GM21526 (cell line): ENCODE data around the gene COL6A3.
A peak's percentile ranks its signal among the peaks of the same experiment; 100 is the strongest.

ENCODE experiments used
- ATAC-seq: cut with Tn5 transposase; IDR thresholded peaks from one replicate; pipeline ENCODE4 v1.9.1; 2021; ENCODE audit warnings: moderate library complexity; ENCODE audit not compliant: unreplicated experiment, low FRiP score

Gene COL6A3

DNA sequence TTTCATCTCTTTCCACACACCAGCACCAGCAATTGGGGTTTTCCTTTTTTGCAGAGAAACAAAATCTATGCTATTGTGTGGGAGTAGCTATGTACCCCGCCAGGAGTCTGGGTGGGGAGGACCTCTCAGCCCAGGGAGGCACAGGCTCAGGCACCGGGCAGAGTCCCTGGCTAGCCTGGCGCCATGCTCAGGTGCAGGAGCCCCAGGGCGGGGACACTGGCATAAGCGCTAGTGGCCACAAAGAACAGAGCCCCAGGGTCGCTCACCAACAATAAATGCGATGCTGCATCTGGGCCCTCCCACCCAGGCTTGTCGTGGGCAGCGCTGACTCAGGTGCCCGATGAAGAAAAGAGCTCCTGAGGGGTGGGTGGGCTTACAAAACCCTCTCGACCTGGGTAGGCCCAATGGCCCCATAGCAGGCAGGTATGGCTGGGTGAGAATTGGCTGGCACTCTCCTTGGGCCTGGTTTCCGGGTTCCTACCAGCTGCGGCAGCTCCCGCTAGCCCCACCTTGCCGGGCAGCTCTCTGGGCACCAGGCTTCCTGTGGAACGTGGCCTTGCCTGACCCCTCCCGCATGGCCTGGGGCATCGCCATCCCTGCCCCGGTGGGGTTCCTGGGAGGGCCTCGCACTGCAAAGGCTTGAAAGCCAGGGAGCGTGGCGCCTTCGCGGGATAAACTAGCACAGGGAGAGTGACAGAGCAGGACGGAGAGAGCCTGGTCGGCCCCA is 31.8 kb upstream of the COL6A3 start:
- no peak for ATAC-seq

DNA sequence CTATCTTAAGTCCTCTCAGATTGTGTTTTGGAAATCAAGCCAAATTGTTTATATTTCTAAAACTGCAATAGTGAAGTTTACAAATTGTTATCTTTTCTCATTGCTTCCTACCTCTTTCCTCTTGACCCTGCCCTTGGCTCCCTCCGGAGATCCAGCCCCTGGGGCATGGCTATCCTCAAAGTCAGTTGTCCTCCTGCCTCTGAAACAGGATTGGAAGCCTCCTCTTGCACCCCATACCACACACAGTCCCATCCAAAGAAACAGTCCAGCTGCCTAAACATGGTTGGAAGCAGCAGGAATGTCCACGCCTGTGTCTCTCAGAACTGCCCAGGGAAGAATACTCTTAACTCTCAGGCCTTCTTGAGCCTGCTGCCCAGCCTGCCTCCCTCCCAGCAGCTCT is 30.1 kb upstream of the COL6A3 start:
- no peak for ATAC-seq

DNA sequence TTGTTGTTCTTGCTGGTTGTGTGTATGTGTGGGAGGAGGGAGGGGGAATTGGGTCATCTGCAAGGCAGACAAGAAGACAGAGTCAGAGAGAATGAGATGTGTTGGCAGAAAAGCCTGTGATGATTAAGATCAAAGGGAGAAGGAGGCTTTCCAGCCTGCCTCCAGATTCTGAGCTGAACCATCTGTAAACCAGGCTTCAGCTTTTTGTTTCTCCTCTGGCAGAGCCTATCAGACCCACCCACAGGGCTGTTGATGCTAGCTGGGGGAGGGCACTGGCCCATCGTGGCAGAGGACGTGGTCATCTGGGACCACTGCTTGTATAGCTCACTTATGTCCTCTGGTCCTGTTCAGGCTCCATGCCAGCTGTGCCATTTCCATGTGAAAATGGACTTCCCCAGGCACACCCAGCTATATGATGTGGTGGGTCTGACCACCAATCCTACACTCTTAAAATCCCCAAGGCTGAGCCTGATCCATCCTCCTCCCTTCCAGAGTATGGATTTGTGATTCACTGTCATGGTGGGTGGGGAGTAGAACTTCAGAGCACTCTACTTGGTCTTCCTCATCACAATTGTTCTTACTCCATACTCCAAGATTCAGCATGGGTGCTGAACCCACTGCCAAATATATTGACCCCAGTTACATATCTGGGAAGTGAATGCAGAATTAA is 27.8 kb upstream of the COL6A3 start:
- no peak for ATAC-seq

DNA sequence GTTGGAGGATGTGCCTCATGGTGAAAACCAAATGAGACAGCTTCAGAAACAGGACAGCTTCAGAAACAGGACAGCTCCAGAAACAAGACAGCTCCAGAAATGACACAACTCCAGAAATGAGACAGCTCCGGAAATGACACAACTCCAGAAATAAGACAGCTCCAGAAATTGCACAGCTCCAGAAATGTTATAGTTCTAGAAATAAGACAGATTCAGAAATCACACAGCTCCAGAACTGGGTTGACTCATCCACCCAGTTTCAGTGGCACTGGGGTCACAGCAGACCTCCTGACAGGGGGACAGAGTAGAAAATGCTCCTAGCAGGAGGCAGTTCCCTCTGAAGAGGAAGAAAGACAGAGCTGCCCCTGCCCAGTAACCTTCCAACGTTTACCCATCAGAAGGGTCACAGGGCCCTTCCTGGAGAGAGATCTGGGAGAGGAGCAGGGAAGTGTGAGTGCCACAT is 26.9 kb upstream of the COL6A3 start:
- no peak for ATAC-seq

DNA sequence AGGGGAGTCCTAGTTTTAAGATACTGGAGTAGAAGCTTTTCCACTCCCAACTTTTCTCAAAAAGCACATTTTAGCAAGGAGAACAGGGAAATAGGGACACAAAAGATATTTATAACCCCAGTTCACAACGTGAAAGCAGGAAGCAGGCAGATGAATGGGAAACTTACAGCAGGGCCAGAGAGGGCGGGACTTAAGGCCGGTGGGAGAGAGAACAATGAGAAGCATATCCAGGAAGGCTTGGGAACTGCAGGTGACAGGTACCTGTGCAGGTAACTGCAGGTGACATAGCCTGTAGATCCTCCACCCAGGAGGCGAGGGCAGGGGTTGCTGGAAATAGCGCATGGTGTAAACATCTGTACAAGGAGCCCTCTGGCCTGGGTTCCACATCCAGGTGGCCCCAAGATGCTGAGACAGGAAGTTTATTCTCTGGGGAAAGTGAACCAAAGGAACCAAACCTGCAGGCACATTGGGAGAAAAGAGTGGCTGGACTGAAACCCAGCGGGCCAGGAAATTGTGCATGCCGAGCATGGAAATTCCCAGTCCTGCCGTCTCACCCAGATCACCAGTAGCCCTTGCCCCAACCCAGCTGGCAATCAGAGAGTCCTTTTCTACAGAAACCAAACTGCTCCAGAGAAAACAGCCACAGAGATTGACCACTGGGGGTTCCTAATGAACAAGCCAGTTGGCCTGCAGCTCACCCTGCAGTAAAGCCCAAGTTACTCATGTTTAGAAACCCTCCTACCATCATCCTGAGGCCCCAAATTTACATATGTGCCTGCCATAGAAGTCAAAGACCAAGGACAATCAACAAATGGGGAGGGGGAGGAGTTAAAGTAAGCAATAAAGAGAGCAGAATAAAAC is 24.3 kb upstream of the COL6A3 start:
- no peak for ATAC-seq

DNA sequence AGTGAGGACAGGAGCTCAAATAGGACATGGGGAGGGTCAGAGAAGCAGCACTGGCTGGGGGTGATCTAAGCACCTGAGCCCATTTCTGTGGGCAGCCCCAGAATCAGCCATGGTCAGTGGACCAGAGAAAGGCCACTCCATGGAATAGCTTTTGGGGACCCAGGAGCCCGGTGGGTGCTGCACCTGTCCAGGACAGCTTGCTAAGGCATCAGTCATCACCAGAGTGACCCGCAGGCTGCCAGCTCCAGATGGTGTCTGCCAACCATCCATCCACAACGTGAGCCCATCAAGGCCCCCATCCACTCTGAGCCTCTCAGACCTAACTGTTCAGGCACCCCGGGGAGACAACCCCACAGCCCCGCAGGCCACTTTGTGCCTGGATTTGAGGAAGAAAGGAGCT is 23.6 kb upstream of the COL6A3 start:
- ATAC-seq = no peak

DNA sequence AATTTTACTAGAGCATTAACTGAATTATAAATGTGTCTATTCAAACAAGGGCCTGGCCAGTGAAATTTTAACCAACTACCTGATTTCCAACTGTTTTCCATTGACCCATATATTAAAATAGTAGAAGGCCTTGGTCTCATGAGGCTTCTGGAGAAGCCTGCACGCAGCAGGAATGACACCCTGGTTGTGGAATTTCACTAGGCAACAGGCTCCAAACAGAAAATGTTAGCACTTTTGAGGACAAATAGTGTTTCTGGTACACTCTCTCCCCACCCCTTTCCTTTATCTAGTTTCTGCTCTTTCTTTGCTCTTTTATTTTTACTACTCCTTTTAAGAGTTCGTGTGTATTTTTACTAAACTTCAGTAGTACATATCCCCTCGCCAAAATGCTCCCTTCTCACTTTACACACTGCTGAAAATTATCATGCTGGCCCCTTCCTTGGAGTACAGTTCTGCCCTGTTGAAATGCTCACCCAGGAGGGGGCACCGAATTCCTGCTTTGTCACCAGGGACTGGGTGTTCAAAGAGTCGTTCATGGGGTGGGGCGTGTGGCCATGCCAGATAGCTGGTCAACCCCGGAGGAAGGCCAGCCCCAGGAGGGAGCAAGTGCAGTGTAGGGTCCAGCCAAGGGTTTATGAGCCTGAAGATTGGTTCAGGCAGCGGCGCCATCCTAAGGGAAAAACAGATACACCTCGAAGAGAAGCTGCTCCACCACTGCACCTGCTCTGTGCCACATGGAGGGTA is 22.1 kb upstream of the COL6A3 start:
- ATAC-seq = no peak

DNA sequence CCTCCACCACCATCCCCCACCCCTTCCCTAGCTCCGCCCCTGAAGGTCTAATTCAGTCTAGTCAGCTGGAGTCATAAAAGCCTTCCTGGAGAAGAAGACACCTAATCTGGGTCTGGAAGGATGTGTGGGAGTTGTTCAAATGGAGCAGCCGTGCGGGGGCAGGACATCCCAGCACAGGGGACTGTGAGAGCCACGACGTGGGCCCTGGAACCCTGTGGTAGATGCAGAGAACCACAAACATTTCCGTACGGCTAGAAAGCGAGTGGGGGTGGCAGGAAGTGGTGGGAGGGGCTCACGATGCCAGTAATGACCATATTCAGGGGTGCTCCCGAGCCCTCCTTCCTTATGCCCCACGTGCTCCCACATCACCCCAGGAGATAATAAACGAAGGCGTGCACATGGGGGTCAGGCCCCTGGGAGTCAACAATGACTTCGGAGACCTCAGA is 20.9 kb upstream of the COL6A3 start:
- no peak for ATAC-seq

DNA sequence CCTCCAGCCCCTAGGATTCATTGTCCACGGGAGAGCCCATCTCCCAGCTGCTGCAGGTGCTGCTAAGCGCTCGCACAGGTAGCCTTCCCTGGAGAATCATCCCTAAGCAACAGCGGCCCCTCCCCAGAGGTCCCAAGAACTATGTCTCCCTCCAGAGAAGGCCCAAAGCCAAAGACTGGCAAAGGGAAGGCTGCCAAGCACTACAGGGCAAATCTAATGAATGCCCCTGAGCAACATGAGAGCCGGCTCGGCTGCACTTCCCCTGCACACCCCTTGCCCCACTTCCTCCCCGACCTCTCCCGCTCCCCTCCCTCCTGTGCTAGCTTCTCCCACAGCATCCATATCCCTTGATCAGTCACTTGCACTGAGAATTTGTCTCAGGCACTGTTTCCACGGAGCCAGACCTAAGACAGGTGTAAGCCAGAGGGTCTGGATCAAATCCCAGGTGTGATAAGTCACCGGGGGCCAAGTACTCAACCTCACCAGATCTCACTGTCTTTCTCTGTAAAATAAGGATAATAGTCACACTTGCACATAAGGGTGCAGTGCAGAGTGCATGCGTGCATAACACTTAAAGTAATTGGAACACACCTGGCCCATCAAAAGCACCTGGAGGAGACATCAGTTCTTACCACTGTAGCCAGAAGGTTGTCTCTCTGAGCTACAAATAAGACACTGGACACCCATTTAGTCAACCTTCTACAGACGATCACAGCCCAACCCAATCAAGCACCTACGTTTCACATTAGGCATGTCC is 20.1 kb upstream of the COL6A3 start:
- no peak for ATAC-seq

DNA sequence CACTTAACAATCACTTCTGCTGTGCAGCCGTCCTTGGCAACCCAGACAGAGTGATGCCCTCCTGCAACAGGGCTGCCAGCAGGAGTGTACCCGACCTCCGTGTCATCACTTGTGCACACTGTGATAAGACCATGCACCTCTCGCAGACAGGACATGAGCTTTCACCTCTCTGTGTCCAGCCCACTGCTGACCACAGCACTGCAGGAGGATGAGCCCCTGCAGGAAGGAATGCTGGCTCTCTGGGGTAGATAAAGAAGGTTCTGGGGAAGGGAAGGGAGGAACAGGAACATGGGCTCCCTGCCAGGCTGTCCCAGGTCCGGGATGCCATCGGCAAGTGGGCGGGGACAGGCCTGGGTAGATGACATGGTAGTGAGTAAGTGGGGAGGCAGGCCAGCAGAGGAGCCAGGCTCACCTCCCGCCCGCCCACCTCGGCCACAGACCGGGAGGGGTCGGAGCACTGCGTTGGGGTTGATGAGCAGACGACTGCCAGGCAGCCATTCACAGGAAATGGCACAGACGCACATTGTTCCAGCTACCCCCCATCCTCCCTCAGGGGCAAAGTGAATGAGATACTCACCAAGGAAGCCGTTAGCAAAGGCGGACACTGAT is 18.6 kb upstream of the COL6A3 start:
- no peak for ATAC-seq

DNA sequence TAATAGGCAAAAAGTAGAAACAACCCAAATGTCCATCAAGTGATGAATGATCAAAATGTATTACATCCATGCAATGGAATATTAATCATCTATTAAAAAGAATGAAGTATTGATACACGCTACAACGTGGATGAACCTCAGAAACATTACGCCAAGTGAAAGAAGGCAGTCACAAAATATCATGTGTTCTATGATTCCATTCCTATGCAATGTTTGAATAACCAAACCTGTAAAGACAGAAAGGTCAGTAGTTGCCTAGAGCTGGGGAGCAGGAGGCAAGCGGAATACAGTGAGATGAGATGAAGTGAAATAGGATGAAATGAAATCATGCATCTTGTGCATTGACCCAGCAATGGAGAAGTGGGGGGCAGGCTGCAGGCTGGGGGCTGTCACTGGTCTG is 17.9 kb upstream of the COL6A3 start:
- ATAC-seq = no peak

DNA sequence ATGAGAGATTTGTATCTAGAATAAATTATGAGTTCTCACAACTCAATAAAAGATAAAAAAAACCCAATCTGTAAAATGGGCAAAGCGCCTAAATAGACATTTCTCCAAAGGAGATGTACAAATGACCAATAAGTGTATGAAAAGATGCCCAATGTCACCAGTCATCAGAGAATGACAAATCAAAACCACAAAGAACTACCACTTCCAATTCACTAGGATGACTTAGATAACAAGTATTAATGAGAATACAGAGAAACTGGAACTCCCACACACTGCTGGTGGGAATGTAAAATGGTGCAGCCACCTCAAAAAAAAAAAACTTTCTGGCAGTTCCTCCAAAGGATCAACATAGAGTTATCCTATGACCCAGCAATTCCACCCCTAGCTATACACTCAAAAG is 17.4 kb upstream of the COL6A3 start:
- no peak for ATAC-seq

DNA sequence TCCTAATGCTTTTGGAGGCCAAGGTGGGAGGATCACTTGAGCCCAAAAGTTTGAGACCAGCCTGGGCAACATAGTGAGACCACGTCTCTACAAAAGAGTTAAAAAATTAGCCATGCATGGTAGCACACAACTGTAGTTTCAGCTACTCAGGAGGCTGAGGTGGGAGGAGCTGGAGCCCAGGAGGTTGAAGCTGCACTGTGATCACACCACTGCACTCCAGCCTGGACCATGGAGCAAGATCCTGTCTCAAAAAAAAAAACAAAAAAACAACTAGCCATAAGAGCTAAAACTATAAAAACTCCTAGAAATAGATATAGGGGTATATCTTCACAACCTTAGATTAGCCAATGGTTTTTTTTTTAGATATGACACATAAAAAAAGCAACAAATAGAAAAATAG is 16.9 kb upstream of the COL6A3 start:
- ATAC-seq = no peak

DNA sequence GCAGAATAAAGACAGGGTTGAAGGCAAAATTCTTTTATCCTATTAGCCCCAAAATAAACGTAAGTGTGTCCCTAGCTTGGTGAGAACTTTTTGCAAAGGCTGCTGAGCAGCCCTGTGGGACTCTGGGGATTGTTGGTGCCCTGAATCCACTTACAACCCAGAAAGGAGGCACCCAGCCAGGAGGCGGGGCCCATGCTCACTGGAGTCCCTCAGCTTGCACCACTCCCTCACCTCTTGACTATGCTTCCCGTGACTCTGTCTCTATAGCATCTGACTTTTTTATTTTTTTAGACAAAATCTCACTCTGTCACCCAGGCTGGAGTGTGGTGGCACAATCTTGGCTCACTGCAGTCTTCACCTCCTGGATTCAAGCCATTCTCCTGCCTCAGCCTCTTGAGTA is 15.8 kb upstream of the COL6A3 start:
- no peak for ATAC-seq

DNA sequence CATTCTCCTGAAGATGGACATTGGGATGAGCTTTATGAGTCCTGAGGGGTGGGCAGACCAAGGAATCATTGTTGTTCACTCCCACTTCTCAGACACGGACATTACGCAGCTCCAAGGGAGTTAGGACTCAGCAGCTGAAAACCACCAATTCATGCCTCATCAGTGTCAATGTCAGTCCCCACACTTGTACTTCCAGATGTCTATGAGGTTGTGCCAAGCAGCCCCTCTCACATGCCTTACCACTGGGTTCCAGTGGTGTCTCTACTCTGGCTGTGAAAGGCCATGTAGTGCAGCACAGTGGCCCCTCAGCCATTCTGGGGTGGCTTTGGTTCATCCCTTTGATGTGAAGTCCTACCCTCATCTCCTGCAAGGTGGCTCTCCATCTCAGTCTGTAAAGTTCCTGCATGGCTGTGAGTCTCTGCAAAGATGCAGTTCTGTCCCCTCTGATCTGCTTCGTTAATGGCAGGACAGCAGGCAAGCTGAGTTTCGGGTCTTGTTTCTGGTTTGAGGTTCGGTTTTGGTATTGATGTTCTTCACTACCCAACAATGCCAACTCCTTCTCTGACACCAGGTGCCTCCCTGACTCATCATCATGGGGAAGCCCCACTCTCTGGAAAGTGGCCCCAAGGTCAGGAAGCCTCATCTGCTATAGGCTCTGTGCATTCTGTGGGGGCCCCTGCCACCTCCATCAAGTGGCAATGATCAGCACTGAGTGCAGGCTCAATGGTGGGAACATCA is 14.0 kb upstream of the COL6A3 start:
- ATAC-seq = peak; percentile 54

DNA sequence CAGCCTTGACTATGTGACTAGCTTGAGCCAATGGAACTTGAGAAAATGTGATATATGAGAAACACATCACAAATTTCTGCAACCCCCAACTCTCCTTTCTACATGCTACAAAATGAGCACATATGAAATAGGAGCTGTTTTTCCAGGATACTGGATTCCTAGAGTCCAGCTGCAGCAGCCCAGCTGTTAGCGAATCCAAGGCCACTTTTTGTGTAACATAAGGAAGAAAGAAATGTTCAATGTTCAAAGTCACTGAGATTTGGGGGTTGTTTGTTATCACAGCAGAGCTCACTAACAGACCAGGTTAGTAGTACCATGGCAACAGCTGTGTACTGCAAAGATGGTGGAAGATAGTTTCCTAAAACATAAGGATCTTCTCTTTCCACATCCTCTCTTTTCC is 12.6 kb upstream of the COL6A3 start:
- no peak for ATAC-seq

DNA sequence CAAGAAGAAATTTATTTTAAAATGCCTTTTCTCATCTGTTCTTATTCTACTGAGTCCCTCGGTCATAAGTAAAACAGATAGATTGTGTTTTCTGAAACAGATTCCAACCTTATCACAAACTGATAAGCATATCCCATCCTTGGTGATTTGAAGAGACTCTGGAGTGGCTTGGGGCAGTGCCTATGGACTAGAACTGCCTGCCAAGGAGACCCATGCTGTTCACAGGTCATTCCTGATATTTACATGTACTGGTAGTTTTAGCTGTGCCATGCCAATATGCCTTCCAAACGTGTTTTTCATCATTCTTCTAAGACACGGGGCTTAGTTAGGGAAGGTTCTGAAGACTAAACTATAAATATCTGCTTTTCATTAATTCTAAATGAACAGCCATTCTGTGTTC is 11.4 kb upstream of the COL6A3 start:
- ATAC-seq = no peak

DNA sequence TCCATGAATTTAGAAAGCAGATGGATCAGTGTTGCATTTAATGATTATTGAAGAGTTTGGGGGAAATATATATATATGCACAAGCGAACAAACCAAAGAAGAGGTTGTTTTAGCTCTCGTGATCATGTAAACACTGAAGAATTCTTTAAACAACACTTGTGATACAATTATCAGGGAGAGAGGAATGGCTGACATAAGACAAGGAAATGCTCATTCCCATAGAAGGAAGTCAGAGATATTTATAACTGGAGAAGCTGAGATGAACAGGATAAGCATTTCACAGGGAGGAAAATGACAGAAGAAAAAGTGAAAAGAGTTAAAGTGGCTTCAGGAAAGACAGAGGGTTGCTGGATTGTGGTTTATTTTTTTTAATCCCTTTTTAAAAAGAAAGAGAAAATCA is 10.6 kb upstream of the COL6A3 start:
- no peak for ATAC-seq

DNA sequence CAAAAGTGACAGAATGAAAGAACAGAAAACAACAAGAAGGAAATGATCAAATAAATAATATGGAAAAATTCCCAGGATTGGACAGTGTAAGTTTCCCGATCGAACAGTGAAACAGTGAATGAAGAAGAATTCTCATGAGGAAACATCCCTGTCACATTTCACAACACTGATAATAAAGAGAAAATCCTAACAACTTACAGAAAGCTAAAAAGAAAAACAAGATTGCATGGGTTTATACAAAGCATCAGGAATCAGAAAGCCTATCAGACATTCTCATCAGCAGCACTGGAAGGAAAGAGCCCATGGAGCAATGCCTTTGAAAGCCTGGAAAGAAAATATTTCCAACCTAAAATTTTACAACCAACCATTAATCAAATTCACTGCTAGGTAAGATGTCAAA is 9.9 kb upstream of the COL6A3 start:
- no peak for ATAC-seq
